Right atrium auricular region (tissue), 2 donors: ENCODE data around the gene CNGB1. TPM values are rescaled to one million over a fixed set of nuclear protein-coding genes. Genes with fewer than 3 reads are reported as not detected.

Experiments
- DNase-seq: peaks from one replicate; pipeline ENCODE4 v3.0.0-alpha.2; 2019; ENCODE audit warnings: low spot score
- H3K27ac ChIP-seq, 2 donors: fragments of 200-600 bp; sonication (generic); 1 replicate in 1 of 2; 2 replicates in 1 of 2; pipeline ENCODE4 v1.5.1; 2016 to 2019
- H3K27me3 ChIP-seq, 2 donors: fragments of 200-600 bp; sonication (generic); one replicate each; pipeline versions ENCODE4 v1.5.1 to v1.6.0; 2017 to 2019
- H3K36me3 ChIP-seq: fragments of 200-600 bp; sonication (generic); one replicate; pipeline ENCODE4 v1.5.1; 2016
- H3K4me1 ChIP-seq, 2 donors: fragments of 200-600 bp; sonication (generic); one replicate each; pipeline versions ENCODE4 v1.5.1 to v1.6.0; 2017 to 2019
- H3K4me3 ChIP-seq, 2 donors: fragments of 200-600 bp; sonication (generic); 1 replicate in 1 of 2; 2 replicates in 1 of 2; pipeline ENCODE4 v1.5.1; 2017 to 2019; ENCODE audit warnings: mild to moderate bottlenecking in 1 of 2, moderate library complexity in 1 of 2
- H3K9me3 ChIP-seq, 2 donors: fragments of 200-600 bp; sonication (generic); one replicate each; pipeline ENCODE4 v1.5.1; 2019
- total RNA-seq, 2 donors: library from RNA; depleted of rRNA; stranded (reverse); fragments of >200 nt; gene quantifications; one replicate each; pipeline ENCODE4 v1.1.0, GENCODE V29; 2016
- TF ChIP-seq, protein P1 (sequence below), 2 donors: fragments of 200-600 bp; sonication (generic); IDR thresholded peaks; one replicate each; pipeline ENCODE4 v1.5.1; 2019; ENCODE audit warnings: antibody characterized with exemption in 2 of 2

The CNGB1 gene
- total RNA-seq, 2 donors from 2014 or later: not detected

DNA sequence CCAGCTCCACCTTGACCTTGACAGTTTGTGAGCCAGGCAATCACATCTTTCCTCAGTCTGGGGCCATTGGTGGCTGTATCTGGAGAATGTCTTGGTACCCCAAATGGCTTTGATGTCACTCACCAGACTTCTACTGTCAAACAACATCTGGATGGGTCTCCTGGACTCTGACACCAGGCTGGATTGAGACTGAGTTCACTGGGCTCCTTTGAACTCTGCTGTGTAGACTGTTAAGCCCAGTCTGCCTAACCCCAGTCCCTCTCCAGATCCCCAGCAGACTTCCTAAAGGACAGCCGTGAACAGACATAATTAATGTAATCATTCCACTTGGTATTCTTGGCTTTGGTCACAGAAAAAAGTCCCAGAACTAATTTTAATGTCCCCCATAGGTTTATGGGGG lies 84.5 kb downstream of the CNGB1 start:
- H3K27ac ChIP-seq: no peak overlapping the region
- TF ChIP-seq, protein P1, sequence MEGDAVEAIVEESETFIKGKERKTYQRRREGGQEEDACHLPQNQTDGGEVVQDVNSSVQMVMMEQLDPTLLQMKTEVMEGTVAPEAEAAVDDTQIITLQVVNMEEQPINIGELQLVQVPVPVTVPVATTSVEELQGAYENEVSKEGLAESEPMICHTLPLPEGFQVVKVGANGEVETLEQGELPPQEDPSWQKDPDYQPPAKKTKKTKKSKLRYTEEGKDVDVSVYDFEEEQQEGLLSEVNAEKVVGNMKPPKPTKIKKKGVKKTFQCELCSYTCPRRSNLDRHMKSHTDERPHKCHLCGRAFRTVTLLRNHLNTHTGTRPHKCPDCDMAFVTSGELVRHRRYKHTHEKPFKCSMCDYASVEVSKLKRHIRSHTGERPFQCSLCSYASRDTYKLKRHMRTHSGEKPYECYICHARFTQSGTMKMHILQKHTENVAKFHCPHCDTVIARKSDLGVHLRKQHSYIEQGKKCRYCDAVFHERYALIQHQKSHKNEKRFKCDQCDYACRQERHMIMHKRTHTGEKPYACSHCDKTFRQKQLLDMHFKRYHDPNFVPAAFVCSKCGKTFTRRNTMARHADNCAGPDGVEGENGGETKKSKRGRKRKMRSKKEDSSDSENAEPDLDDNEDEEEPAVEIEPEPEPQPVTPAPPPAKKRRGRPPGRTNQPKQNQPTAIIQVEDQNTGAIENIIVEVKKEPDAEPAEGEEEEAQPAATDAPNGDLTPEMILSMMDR (IDR thresholded peaks at IDR 0.05): no peak
- H3K27me3 ChIP-seq: peaks cover 0 to 5% of the 10 kb centered on the region in 2 donors
- H3K36me3 ChIP-seq: no peaks in the 10 kb centered on the region
- peaks cover 0 to 11% of the 10 kb centered on the region in 2 donors for H3K4me1 ChIP-seq
- H3K9me3 ChIP-seq: no peaks in the 10 kb centered on the region
- H3K4me3 ChIP-seq: no peak overlapping the region
- DNase-seq: no peak

DNA sequence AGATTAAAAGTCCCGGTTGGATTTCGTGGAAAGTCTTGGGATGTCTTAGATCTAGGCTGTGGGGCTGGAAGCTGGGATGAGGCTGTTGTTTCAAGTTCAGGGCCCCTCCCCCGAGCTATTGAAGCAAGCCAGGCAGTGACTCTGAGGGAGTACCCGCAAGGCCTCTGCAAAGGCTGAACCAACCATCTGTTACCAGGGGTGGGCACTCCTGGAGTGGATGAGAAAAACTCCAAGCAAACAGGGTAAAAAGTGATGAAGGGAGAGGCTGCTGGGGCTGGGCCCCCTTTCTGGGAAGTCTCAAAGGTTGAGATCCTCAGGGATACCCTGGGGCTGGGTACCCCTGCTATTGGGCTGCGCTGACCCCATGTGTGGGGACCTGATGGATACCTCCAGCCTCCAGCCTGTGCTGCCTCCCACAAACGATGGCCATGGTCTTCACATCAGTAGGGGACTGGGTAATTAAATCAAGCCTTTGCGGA lies 86.2 kb downstream of the CNGB1 start:
- DNase-seq: no peak
- TF ChIP-seq, protein P1 (IDR thresholded peaks at IDR 0.05): no peak
- H3K4me3 ChIP-seq: no peak overlapping the region
- peaks cover 0 to 5% of the 10 kb centered on the region in 2 donors for H3K27me3 ChIP-seq
- peaks cover 0 to 6% of the 10 kb centered on the region in 2 donors for H3K4me1 ChIP-seq
- no peak overlapping the region for H3K27ac ChIP-seq
- no peaks in the 10 kb centered on the region for H3K36me3 ChIP-seq
- H3K9me3 ChIP-seq: no peaks in the 10 kb centered on the region

DNA sequence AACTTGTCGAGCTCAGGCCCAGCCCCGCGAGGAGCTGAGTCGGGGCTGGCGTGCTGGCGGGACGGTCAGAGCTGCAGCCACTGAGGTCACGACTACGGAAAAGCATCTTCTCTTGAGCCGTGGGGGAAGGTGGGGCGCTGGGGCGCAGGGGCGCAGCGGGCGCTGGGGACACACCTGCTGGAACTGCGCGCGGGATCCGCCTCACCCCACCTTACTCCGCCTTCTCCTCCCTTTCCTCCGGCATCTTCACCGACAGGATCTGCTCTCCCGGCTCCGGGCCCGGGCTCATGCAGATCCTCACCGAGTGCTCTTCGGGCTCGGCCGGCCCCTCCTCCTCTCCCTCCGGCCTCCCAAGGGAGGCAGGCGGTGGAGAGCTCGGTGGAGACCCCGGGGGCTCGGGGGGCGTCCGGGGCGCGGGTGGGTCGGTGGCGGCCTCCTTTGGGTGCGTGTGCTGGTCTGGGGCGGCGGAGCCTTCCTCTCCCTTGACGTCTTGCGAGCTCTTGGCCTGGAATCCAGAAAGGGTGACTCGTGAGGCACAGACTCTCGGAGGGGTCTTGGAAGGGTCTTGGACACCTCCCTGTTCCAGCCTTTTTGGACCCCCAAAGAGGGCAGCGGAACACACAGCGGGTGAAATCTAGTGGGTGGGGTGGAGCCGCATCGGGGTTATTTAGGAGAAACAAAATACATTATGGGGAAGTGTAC lies 86.8 kb downstream of the CNGB1 start:
- Histone ChIP-seq H3K27ac (no peak overlapping the region), H3K27me3 (peaks cover 0 to 5% of the 10 kb centered on the region in 2 donors), H3K4me1 (peaks cover 0 to 6% of the 10 kb centered on the region in 2 donors), H3K9me3 (no peaks in the 10 kb centered on the region), H3K4me3 (no peak overlapping the region), H3K36me3 (no peaks in the 10 kb centered on the region)
- TF ChIP-seq, protein P1 (IDR thresholded peaks at IDR 0.05): no peak
- no peak for DNase-seq

DNA sequence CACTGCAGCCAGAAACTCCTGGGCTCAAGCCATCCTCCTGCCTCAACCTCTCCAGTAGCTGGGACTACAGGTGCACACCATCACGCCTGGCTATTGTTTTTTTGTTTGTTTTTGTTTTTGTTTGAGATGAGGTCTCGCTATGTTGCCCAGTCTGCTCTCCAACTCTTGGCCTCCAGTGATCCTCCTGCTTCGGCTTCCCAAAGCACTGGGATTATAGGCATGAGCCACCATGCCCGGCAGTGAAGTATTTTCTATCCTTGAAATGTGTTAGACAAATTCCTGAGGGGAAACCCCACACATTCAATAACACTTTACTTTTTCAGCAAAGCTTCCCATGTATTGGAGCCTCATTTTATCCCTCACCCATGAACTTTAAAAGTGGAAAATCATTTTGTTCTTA lies 87.4 kb downstream of the CNGB1 start:
- H3K36me3 ChIP-seq: no peaks in the 10 kb centered on the region
- H3K4me3 ChIP-seq: no peak overlapping the region
- no peaks in the 10 kb centered on the region for H3K9me3 ChIP-seq
- DNase-seq: no peak
- peaks cover 0 to 6% of the 10 kb centered on the region in 2 donors for H3K4me1 ChIP-seq
- peaks cover 0 to 5% of the 10 kb centered on the region in 2 donors for H3K27me3 ChIP-seq
- no peak overlapping the region for H3K27ac ChIP-seq
- TF ChIP-seq, protein P1 (IDR thresholded peaks at IDR 0.05): no peak

DNA sequence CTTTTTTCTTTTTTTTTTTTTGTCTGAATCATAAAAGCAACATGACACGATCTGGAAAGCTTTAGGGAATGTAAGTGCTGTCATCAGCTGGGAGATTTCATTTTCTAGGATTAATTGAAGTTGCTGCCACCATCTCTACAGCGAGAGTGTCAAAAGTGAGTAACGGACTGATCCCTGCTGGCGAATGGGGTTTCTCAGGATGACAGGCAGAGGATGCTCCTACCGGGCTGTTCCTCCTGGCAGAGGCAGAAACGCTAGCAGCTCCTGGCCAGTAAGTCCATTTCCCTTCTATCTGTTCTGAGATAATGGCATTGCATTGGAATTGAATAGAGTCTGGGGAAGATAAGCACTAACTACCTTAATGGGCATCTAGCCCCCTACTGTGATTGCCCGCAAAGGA lies 88.1 kb downstream of the CNGB1 start:
- no peak overlapping the region for H3K27ac ChIP-seq
- TF ChIP-seq, protein P1 (IDR thresholded peaks at IDR 0.05): no peak
- H3K36me3 ChIP-seq: no peaks in the 10 kb centered on the region
- no peak overlapping the region for H3K4me3 ChIP-seq
- peaks cover 0 to 6% of the 10 kb centered on the region in 2 donors for H3K4me1 ChIP-seq
- DNase-seq: no peak
- H3K9me3 ChIP-seq: no peaks in the 10 kb centered on the region
- H3K27me3 ChIP-seq: peaks cover 0 to 5% of the 10 kb centered on the region in 2 donors
